ENCODE data around the gene LCN15. TPM values are rescaled to one million over a fixed set of nuclear protein-coding genes. Genes with fewer than 3 reads are reported as not detected.

LCN15 gene
- total and polyA plus RNA-seq, 2 of the 13 experiments (the other 11 are each of a cell fraction or from before 2014, with no cell fraction given), result 1.3 to 53.7 TPM

GRCh38 chr9:136790640-136791515 is 26.6 kb upstream of the LCN15 start, which contains the start of gene TMEM141 (continued):
- TF ChIP-seq, protein P1, sequence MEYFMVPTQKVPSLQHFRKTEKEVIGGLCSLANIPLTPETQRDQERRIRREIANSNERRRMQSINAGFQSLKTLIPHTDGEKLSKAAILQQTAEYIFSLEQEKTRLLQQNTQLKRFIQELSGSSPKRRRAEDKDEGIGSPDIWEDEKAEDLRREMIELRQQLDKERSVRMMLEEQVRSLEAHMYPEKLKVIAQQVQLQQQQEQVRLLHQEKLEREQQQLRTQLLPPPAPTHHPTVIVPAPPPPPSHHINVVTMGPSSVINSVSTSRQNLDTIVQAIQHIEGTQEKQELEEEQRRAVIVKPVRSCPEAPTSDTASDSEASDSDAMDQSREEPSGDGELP (IDR thresholded peaks at IDR 0.05; ENCODE audit: borderline replicate concordance, low read depth), result peak; percentile 11; the same call in 1 of the 2 replicates
- TF ChIP-seq, protein P2, sequence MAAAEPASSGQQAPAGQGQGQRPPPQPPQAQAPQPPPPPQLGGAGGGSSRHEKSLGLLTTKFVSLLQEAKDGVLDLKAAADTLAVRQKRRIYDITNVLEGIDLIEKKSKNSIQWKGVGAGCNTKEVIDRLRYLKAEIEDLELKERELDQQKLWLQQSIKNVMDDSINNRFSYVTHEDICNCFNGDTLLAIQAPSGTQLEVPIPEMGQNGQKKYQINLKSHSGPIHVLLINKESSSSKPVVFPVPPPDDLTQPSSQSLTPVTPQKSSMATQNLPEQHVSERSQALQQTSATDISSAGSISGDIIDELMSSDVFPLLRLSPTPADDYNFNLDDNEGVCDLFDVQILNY (CRISPR knock-in tag; conservative IDR thresholded peaks at IDR 0.05), result no peak
- TF ChIP-seq ZUFSP (CRISPR knock-in tag; IDR thresholded peaks at IDR 0.05; ENCODE audit: borderline replicate concordance) (no peak), ZNF598 (CRISPR knock-in tag; IDR thresholded peaks at IDR 0.05; ENCODE audit: borderline replicate concordance) (no peak), RORA (CRISPR knock-in tag; IDR thresholded peaks at IDR 0.05) (no peak), ZFY (CRISPR knock-in tag; IDR thresholded peaks at IDR 0.05) (peak; percentile 60), ERF (CRISPR knock-in tag; IDR thresholded peaks at IDR 0.05) (peak; percentile 23; the same call in 1 of the 2 replicates), ARNTL (CRISPR knock-in tag; IDR thresholded peaks at IDR 0.05) (no peak; the same call in 1 of the 2 replicates), ZNF878 (CRISPR knock-in tag; IDR thresholded peaks at IDR 0.05) (no peak), ZNF850 (CRISPR knock-in tag; conservative IDR thresholded peaks at IDR 0.05) (no peak), MTERF4 (CRISPR knock-in tag; IDR thresholded peaks at IDR 0.05) (0 out of 2 replicates have a peak, but pooled peaks have one; percentile 20), FOXK1 (CRISPR knock-in tag; IDR thresholded peaks at IDR 0.05; ENCODE audit: borderline replicate concordance, low read depth) (no peak), KMT2B (CRISPR knock-in tag; IDR thresholded peaks at IDR 0.05) (no peak), ZNF567 (CRISPR knock-in tag; IDR thresholded peaks at IDR 0.05; ENCODE audit: borderline replicate concordance) (0 out of 2 replicates have a peak, but pooled peaks have one; percentile 70)
- TF ChIP-seq, protein P3, sequence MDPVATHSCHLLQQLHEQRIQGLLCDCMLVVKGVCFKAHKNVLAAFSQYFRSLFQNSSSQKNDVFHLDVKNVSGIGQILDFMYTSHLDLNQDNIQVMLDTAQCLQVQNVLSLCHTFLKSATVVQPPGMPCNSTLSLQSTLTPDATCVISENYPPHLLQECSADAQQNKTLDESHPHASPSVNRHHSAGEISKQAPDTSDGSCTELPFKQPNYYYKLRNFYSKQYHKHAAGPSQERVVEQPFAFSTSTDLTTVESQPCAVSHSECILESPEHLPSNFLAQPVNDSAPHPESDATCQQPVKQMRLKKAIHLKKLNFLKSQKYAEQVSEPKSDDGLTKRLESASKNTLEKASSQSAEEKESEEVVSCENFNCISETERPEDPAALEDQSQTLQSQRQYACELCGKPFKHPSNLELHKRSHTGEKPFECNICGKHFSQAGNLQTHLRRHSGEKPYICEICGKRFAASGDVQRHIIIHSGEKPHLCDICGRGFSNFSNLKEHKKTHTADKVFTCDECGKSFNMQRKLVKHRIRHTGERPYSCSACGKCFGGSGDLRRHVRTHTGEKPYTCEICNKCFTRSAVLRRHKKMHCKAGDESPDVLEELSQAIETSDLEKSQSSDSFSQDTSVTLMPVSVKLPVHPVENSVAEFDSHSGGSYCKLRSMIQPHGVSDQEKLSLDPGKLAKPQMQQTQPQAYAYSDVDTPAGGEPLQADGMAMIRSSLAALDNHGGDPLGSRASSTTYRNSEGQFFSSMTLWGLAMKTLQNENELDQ (CRISPR knock-in tag; IDR thresholded peaks at IDR 0.05; ENCODE audit: borderline replicate concordance), result no peak
- TF ChIP-seq, protein P4, sequence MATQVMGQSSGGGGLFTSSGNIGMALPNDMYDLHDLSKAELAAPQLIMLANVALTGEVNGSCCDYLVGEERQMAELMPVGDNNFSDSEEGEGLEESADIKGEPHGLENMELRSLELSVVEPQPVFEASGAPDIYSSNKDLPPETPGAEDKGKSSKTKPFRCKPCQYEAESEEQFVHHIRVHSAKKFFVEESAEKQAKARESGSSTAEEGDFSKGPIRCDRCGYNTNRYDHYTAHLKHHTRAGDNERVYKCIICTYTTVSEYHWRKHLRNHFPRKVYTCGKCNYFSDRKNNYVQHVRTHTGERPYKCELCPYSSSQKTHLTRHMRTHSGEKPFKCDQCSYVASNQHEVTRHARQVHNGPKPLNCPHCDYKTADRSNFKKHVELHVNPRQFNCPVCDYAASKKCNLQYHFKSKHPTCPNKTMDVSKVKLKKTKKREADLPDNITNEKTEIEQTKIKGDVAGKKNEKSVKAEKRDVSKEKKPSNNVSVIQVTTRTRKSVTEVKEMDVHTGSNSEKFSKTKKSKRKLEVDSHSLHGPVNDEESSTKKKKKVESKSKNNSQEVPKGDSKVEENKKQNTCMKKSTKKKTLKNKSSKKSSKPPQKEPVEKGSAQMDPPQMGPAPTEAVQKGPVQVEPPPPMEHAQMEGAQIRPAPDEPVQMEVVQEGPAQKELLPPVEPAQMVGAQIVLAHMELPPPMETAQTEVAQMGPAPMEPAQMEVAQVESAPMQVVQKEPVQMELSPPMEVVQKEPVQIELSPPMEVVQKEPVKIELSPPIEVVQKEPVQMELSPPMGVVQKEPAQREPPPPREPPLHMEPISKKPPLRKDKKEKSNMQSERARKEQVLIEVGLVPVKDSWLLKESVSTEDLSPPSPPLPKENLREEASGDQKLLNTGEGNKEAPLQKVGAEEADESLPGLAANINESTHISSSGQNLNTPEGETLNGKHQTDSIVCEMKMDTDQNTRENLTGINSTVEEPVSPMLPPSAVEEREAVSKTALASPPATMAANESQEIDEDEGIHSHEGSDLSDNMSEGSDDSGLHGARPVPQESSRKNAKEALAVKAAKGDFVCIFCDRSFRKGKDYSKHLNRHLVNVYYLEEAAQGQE (IDR thresholded peaks at IDR 0.05; ENCODE audit: borderline replicate concordance in 1 of 2, low read depth in 1 of 2, low read length in 2 of 2), result peak in 1 of 2 experiments; percentile 58; a peak in 1 of 4 replicates
